ENCODE measurements around the gene CTDSP2. TPM values are rescaled to one million over a fixed set of nuclear protein-coding genes. Genes with fewer than 3 reads are reported as not detected.

CTDSP2 gene, protein sequence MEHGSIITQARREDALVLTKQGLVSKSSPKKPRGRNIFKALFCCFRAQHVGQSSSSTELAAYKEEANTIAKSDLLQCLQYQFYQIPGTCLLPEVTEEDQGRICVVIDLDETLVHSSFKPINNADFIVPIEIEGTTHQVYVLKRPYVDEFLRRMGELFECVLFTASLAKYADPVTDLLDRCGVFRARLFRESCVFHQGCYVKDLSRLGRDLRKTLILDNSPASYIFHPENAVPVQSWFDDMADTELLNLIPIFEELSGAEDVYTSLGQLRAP
- total RNA-seq, result 10 to 100 TPM; 94.6 to 99.8 TPM

DNA sequence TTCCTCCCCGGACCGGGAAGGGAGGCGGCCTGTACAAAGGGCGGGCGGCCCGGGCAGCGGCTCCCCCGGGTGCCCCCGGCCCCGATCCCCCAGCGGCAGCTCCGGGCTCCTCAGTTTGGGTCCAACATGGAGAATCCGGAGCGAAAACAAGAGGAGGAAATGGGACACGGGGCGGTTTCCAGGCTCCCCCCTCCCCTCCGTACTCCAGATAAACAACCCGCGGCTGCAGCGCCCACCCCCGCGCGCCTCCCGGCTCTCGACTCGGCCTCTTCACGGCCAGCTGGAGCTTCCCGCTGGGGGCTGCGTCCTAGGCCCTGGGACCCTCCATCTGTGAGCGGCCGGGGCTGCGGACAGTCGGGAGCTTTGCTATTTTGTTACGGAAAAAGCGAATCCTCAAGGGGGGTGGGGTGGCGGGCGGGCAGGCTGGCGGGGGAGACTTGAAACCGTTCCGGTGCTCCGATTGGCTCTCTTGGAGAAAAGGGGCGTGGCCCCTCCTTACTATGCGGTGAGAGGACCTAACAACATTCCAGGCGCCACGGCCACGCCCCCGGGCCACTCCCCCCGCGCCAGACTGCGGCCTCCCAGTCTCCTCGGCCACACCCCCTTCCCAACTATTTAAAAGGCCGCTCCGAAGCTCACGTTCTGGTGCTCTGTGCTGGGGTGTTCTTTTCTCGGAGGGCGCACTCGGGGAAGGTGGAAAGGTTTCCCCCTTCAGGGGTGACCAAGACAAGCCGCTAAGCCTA lies at the start of gene CTDSP2:
Gene CTDSP2 (minus strand): TSS at position 153 of the 743 bp plus-strand sequence. CDS start 294 bp downstream, outside the sequence.
- Mint-ChIP-seq H3K9me3 (no peaks in the 10 kb centered on the region), H3K27me3 (ENCODE audit: low read depth) (peaks cover 7% of the 10 kb centered on the region), H3K4me3 (peak within 1 kb of the TSS; percentile 88), H3K4me1 (ENCODE audit: low read depth) (peaks cover 44% of the 10 kb centered on the region), H3K27ac (peak within 1 kb of the TSS; percentile 92), H3K36me3 (ENCODE audit: low read depth) (no peaks in the 10 kb centered on the region)
- peak; percentile 93 for DNase-seq
- CTCF ChIA-PET, result interaction anchor here (0.5 to 7.2 kb wide), 3 partner anchors 31 to 259 kb away, joined by 3 to 68 read pairs (median 4); no protein-coding TSS in a partner anchor
- intact Hi-C loops (cut with micrococcal nuclease), result loop anchor here (1.0 to 10.0 kb wide), 10 partner anchors 8 to 1922 kb away; partner anchors contain the start of genes CDK4, EEF1AKMT3, MBD6 and METTL1

DNA sequence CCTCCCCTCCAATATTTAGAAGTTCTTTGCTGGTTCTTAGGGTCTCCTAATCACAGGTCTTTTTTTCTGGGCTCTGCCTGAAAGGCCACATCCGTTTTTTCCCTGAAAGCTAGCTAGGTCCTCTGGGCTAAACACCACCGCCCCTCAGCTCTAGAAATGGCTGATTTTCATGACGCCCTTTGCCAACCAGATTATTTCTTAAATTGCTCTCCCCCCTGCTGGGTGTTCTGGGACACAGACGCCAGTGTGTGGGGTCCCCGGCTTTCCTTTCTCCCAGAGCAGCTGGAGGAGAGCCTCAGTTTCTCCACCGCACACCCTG lies 49.5 kb upstream of the CTDSP2 start:
- H3K4me1 Mint-ChIP-seq (ENCODE audit: low read depth), result peaks cover 65% of the 10 kb centered on the region
- intact Hi-C loops (cut with micrococcal nuclease), result loop anchor here (5.0 to 10.0 kb wide), 4 partner anchors 264 to 1701 kb away; partner anchors contain the start of genes B4GALNT1, DCTN2, GLI1 and INHBE

DNA sequence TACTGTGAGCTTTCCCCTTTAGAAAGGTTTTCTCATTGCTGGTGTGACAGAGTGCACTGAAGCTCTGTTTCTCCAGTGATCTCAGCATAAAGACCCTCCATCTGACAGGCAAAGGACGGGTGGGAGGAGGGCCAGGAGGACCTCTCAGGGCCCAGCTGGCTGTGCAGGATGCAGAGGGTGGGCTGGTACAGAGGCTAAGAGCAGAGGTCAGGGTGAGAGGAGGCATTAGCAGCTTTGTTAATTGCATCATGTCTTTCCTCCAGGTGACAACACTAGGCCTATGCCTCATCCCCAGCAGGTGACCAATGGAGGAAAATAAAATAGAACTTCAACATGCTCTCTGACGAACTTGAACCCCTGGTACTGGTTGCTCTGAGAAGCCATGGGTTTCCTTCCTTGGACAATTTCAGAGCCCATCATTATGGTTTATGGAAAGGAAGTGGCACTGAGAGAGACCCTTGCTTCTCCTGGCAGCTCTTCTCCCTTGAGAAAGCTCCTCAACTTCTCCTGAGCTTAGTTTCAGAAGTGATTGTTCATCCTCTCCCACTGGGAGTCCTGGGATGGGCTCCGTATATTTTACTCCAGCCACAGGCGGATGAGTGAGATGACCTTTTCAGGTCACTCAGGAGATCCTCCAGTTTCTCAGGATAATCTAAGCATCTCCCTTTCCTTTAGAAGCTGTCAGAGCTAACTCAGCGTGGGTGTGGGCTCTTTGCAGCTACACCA lies 49.0 kb upstream of the CTDSP2 start:
- no peaks in the 10 kb centered on the region for H3K9me3 Mint-ChIP-seq
- H3K4me3 Mint-ChIP-seq, result peak overlapping the region; percentile 57
- DNase-seq, result no peak
- no peaks in the 10 kb centered on the region for H3K36me3 Mint-ChIP-seq (ENCODE audit: low read depth)
- no peak overlapping the region for H3K27ac Mint-ChIP-seq
- peaks cover 63% of the 10 kb centered on the region for H3K4me1 Mint-ChIP-seq (ENCODE audit: low read depth)
- intact Hi-C loops (cut with micrococcal nuclease), result loop anchor here (5.0 to 10.0 kb wide), 4 partner anchors 263 to 1702 kb away; partner anchors contain the start of genes B4GALNT1, DCTN2, GLI1 and INHBE
- CTCF ChIA-PET, result interaction anchor here (0.6 to 16.1 kb wide), 16 partner anchors 9 to 139 kb away, joined by 3 to 255 read pairs (median 6); no protein-coding TSS in a partner anchor
- no peaks in the 10 kb centered on the region for H3K27me3 Mint-ChIP-seq (ENCODE audit: low read depth)

More for the DNA sequence above, 49.5 kb upstream of the CTDSP2 start:
- Mint-ChIP-seq H3K9me3 (no peaks in the 10 kb centered on the region), H3K27me3 (ENCODE audit: low read depth) (no peaks in the 10 kb centered on the region), H3K27ac (no peak overlapping the region), H3K4me3 (peak overlapping the region; percentile 57), H3K36me3 (ENCODE audit: low read depth) (no peaks in the 10 kb centered on the region)
- DNase-seq, result no peak
- CTCF ChIA-PET, result interaction anchor here (0.7 to 16.1 kb wide), 13 partner anchors 9 to 140 kb away, joined by 3 to 255 read pairs (median 8); no protein-coding TSS in a partner anchor

DNA sequence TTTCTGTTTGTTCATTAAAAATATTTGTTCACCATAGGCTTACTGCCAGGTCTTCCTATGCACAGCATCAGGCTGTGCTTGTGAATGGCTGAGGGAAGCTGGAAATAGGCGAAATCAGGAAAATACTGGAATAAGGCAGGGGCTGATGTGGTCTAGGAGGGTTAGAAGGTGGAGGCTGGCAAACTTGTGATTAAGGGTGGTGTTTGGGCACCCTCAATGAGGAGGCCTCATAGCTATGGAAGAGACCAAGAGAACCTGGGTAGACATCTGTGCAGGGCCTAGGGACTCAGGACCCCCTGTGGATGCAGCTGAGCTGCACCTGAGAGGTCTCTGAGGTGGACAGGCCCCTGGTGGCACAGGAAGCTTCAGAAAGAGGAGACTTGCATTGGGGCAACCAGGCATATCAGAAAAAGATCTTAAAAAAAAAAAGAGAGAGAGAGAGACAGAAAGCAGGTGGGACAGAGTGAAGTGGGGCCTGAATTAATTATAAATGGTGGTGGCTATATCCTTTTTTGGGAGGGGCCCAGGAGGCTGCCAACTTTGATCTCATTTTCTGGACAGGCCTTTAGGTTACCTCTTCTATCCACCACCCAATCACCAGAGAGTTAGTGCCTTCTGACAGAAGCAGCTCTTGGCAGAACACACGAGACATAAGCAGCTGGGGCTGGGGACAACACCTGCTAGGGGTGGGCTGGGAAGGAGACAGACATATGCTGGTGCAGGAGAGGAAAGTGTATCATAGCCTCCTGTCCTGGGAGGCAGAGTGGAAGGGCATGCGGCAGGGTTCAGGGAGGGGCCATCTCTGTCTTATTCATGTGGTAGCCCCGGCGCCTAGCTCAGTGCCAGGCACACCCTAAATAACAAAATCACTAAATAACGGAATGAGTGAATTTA lies 48.1 kb upstream of the CTDSP2 start:
- peak; percentile 29 for DNase-seq
- Mint-ChIP-seq H3K27ac (no peak overlapping the region), H3K27me3 (ENCODE audit: low read depth) (no peaks in the 10 kb centered on the region), H3K36me3 (ENCODE audit: low read depth) (no peaks in the 10 kb centered on the region), H3K4me3 (no peak overlapping the region), H3K9me3 (no peaks in the 10 kb centered on the region), H3K4me1 (ENCODE audit: low read depth) (peaks cover 54% of the 10 kb centered on the region)
- CTCF ChIA-PET, result interaction anchor here (0.7 to 16.1 kb wide), 12 partner anchors 8 to 138 kb away, joined by 3 to 255 read pairs (median 6); no protein-coding TSS in a partner anchor
- intact Hi-C loops (cut with micrococcal nuclease), result loop anchor here (5.0 to 10.0 kb wide), 4 partner anchors 262 to 1703 kb away; partner anchors contain the start of genes B4GALNT1, DCTN2, GLI1 and INHBE

DNA sequence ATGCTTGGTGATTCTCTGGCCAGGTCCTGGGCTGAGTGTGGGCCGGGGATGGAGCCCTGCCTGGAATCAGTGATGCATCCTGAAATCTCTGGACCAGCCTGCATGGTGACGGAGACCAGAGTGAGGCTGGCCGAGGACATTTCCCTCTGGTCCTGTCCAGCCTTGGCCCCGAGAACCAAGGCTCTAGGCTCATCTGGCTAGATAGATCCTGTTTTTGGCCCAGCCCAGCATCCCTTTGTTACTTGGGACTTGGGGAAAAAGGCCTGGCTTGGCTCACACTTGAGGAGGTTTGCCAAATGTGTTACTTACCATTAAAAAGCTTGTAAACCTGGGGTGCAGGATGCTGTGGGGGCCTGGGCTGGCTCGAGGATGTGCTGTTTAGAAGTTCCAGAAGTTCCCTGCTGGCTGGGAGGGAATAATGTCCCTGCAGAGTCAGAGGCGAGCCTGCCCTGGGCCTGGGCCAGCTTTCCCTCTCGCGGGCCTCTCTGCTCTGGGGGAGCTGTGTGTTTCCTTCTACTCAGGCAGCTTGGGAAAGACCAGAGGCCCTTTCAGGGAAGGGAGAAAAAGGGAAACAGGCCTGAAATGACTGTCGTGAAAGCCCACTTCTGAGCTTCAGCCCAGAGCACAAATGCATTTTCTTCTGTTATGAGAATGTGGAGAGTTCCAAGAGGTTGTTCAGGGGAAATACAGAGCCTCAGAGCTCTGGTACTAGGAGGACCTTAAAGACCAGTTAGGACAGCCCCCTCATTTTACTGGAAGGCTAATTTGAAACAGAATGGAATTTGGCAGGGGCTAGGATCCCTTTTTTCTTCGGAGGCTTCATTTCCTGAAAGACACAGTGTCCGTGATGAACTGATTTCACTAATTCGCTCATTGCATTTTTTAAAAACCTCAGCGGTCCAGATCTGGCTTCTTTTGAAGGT lies 47.2 kb upstream of the CTDSP2 start:
- Mint-ChIP-seq H3K9me3 (no peaks in the 10 kb centered on the region), H3K27ac (no peak overlapping the region), H3K36me3 (ENCODE audit: low read depth) (no peaks in the 10 kb centered on the region), H3K4me3 (no peak overlapping the region), H3K27me3 (ENCODE audit: low read depth) (no peaks in the 10 kb centered on the region), H3K4me1 (ENCODE audit: low read depth) (peaks cover 50% of the 10 kb centered on the region)
- DNase-seq, result no peak
- intact Hi-C loops (cut with micrococcal nuclease), result loop anchor here (10.0 kb wide), 1 partner anchor 349 kb away; the partner anchor contains the start of gene DCTN2
- CTCF ChIA-PET, result interaction anchor here (0.7 to 16.1 kb wide), 11 partner anchors 7 to 111 kb away, joined by 3 to 255 read pairs (median 4); partner anchors contain the start of gene TSFM

DNA sequence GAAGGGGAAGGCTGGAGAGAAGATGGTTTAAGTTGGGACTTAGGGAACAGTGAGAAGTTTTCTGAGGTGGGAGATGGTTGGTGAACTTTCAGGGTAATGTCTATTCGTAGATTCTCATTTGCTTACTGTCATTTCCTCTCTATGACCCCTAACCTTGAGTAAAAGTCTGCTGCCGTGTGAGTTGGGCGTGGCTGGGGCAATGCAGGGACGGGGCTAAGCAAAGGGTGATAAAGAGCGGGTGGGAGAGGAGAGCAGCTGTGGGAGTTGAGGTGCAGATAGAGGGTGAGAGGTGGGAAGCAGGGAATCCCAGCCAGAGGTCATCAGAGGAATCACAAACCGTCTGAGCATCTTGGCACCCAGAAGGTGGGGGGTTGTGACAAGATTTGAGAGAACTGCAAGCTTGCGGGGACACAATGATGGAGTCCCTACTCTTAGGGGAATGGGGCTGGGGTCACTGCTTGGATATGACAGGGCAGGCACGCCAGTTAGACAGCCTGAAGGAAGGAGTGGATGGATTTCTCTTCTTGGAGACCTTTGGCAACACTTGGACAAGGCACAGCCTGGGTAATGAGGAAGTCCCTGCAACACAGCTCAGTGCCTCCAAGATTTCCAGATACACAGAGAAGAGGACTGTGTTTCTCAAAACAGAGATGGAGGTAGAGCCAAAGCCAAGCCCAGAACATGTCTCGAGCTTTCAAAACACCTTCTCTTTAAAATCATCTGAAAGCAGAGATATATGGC lies 45.9 kb upstream of the CTDSP2 start:
- Mint-ChIP-seq H3K9me3 (no peaks in the 10 kb centered on the region), H3K4me1 (ENCODE audit: low read depth) (peaks cover 46% of the 10 kb centered on the region), H3K27me3 (ENCODE audit: low read depth) (no peaks in the 10 kb centered on the region), H3K27ac (no peak overlapping the region), H3K36me3 (ENCODE audit: low read depth) (no peaks in the 10 kb centered on the region), H3K4me3 (no peak overlapping the region)
- CTCF ChIA-PET, result interaction anchor here (1.2 kb wide), 1 partner anchor 12 kb away, joined by 3 read pairs; no protein-coding TSS in a partner anchor
- intact Hi-C loops (cut with micrococcal nuclease), result loop anchor here (10.0 kb wide), 1 partner anchor 348 kb away; the partner anchor contains the start of gene DCTN2
- DNase-seq, result no peak

DNA sequence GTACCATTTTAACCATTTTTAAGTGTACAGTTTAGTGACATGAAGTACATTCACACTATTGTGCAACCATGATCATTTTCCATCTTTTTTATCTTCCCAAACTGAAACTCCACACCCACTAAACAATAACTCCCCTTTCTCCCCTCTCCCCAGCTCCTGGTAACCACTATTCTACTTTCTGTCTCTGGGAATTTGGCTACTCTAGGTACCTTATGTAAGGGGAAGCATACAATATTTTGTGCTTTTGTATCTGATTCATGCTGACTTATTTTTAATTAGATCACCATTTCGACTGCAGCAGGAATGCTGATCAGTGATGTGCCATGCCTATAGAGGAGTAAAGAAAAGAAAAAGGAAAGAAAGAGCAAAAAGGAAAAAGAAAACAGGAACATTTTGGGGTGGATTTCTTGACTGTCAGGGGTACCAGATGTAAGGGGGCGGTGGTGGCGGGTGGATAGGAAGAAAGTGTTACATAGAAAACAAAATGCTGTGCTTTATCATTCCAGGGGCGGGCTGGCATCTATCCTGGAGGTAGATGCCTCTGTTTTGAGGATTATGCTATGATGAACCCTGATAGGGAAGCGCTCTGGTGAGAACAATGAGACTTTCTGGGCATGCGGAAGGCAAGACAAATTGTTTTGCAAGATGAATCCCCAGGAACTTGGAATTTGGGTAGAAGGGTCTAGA lies 45.2 kb upstream of the CTDSP2 start:
- H3K4me1 Mint-ChIP-seq (ENCODE audit: low read depth), result peaks cover 41% of the 10 kb centered on the region
- H3K4me3 Mint-ChIP-seq, result no peak overlapping the region
- no peaks in the 10 kb centered on the region for H3K9me3 Mint-ChIP-seq
- CTCF ChIA-PET, result no interaction called here
- no peak overlapping the region for H3K27ac Mint-ChIP-seq
- no peak for DNase-seq
- no peaks in the 10 kb centered on the region for H3K27me3 Mint-ChIP-seq (ENCODE audit: low read depth)
- intact Hi-C loops (cut with micrococcal nuclease), result loop anchor here (10.0 kb wide), 1 partner anchor 347 kb away; the partner anchor contains the start of gene DCTN2
- H3K36me3 Mint-ChIP-seq (ENCODE audit: low read depth), result no peaks in the 10 kb centered on the region

DNA sequence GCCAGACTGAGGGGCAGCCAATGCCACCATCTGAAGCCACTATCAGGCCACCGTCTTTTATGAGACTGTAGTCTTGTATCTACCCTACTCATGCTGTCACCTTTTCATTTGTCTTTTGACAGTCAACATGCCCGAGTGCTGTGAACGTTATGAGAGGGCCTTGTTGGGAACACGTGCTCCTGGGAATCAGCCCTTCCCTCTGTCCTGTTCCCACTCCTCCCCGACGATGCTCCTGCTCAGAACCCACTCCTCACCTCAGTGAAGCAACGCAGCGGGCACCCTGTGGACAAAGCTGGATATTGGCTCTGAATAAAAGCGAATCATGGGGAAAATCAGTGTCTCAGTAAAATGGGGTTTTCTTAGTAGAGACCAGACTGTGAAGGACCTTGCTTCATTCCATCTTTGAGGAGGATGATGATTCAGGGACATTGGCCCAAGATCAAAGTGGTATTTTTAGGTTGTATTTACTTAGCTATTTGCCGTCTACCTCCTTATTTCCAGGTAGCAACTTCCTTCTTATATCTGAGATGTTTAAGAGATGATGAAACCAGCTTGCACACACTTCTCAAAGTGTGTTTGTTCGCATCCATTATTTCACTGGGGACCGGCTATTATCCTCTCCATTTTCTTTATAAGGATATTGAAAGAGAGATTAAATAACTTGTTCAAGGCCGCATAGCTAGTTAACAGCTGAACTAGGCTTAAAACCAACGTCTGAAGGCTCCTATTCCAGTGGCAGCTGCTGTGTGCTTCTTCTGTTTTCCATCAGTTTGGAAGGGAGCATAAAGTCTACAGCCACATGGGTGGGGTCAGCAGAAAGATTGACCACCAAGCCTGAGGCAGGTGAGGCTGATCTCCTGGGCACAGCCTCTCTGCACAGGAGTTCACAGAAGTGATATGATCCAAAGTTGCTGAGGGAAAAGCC lies 43.9 kb upstream of the CTDSP2 start:
- H3K27ac Mint-ChIP-seq, result no peak overlapping the region
- H3K4me1 Mint-ChIP-seq (ENCODE audit: low read depth), result peaks cover 33% of the 10 kb centered on the region
- intact Hi-C loops (cut with micrococcal nuclease), result loop anchor here (10.0 kb wide), 1 partner anchor 346 kb away; the partner anchor contains the start of gene DCTN2
- no peaks in the 10 kb centered on the region for H3K27me3 Mint-ChIP-seq (ENCODE audit: low read depth)
- H3K9me3 Mint-ChIP-seq, result no peaks in the 10 kb centered on the region
- DNase-seq, result no peak
- CTCF ChIA-PET, result interaction anchor here (0.7 kb wide), 1 partner anchor 52 kb away, joined by 3 read pairs; no protein-coding TSS in a partner anchor
- no peak overlapping the region for H3K4me3 Mint-ChIP-seq
- H3K36me3 Mint-ChIP-seq (ENCODE audit: low read depth), result no peaks in the 10 kb centered on the region
